ENCODE measurements around the gene SAMD4A. TPM values are rescaled to one million over a fixed set of nuclear protein-coding genes. Genes with fewer than 3 reads are reported as not detected.

Gene SAMD4A
- total and polyA plus RNA-seq, 8 donors: 4.5 to 40.5 (median 8.0) TPM

- ATAC-seq: no peak
- intact Hi-C loops (cut with DNase I): no loop called here
These were observed 270.7 kb downstream of the SAMD4A start for GRCh38 chr14:54837508-54838149.

GRCh38 chr14:54838931-54839512, 272.1 kb downstream of the SAMD4A start:
- Histone ChIP-seq H3K27me3 (no peaks in the 10 kb centered on the region), H3K36me3 (peaks cover 0 to 35% of the 10 kb centered on the region in 2 donors), H3K27ac (no peak overlapping the region), H3K4me3 (no peak overlapping the region), H3K4me1 (no peaks in the 10 kb centered on the region), H3K9me3 (no peaks in the 10 kb centered on the region)
- DNase-seq (no peak), ATAC-seq (no peak)
- TF ChIP-seq CTCF (IDR thresholded peaks at IDR 0.05): no peak
- intact Hi-C loops (cut with DNase I): no loop called here

More at GRCh38 chr14:54837508-54838149, 270.7 kb downstream of the SAMD4A start:
- H3K4me3 ChIP-seq: no peak overlapping the region
- H3K27ac ChIP-seq: no peak overlapping the region
- DNase-seq: no peak
- H3K27me3 ChIP-seq: no peaks in the 10 kb centered on the region
- H3K9me3 ChIP-seq: no peaks in the 10 kb centered on the region
- TF ChIP-seq CTCF (IDR thresholded peaks at IDR 0.05): no peak
- peaks cover 0 to 31% of the 10 kb centered on the region in 2 donors for H3K36me3 ChIP-seq
- H3K4me1 ChIP-seq: no peaks in the 10 kb centered on the region

GRCh38 chr14:54839701-54840119, 272.8 kb downstream of the SAMD4A start:
- Histone ChIP-seq H3K4me1 (no peaks in the 10 kb centered on the region), H3K4me3 (no peak overlapping the region), H3K27me3 (no peaks in the 10 kb centered on the region), H3K9me3 (no peaks in the 10 kb centered on the region), H3K36me3 (peaks cover 0 to 39% of the 10 kb centered on the region in 2 donors), H3K27ac (no peak overlapping the region)
- intact Hi-C loops (cut with DNase I): no loop called here
- ATAC-seq (peak; percentile 86), DNase-seq (no peak)
- no peak for TF ChIP-seq CTCF (IDR thresholded peaks at IDR 0.05)

GRCh38 chr14:54840336-54840735, 273.4 kb downstream of the SAMD4A start:
- Histone ChIP-seq H3K9me3 (no peaks in the 10 kb centered on the region), H3K4me1 (no peaks in the 10 kb centered on the region), H3K36me3 (peaks cover 0 to 45% of the 10 kb centered on the region in 2 donors), H3K27ac (no peak overlapping the region), H3K4me3 (no peak overlapping the region), H3K27me3 (no peaks in the 10 kb centered on the region)
- no peak for DNase-seq
- peak; percentile 23 for ATAC-seq
- TF ChIP-seq CTCF (IDR thresholded peaks at IDR 0.05): no peak
- intact Hi-C loops (cut with DNase I): no loop called here

GRCh38 chr14:54840798-54841197, 273.9 kb downstream of the SAMD4A start:
- H3K36me3 ChIP-seq: peaks cover 0 to 50% of the 10 kb centered on the region in 2 donors
- no peak for DNase-seq
- no peaks in the 10 kb centered on the region for H3K27me3 ChIP-seq
- no peak overlapping the region for H3K4me3 ChIP-seq
- no peak overlapping the region for H3K27ac ChIP-seq
- no peaks in the 10 kb centered on the region for H3K9me3 ChIP-seq
- intact Hi-C loops (cut with DNase I): no loop called here
- no peak for TF ChIP-seq CTCF (IDR thresholded peaks at IDR 0.05)
- no peak for ATAC-seq
- no peaks in the 10 kb centered on the region for H3K4me1 ChIP-seq

Other genes with a start within 250 kb of the SAMD4A start
- gene CDKN3, start 170.1 kb upstream of the SAMD4A start, total RNA-seq: 10 to 100 TPM in 1 of 2 donors, 1 to 10 TPM in 1; 2.7 to 12.7 TPM
- gene CDKN3, start 170.1 kb upstream of the SAMD4A start, polyA plus RNA-seq (ENCODE audit: insufficient read length in 6 of 6): 10 to 100 TPM; 14.9 to 38.7 (median 22.6) TPM
- gene CNIH1, start 125.8 kb upstream of the SAMD4A start, total RNA-seq: 100 to 1,000 TPM; 124 to 145 TPM
- 100 to 1,000 TPM; 119 to 139 (median 129) TPM for gene CNIH1, start 125.8 kb upstream of the SAMD4A start, polyA plus RNA-seq (ENCODE audit: insufficient read length in 6 of 6)
- gene GMFB, start 78.1 kb upstream of the SAMD4A start, total RNA-seq: 10 to 100 TPM; 54.8 to 70.3 TPM
- gene GMFB, start 78.1 kb upstream of the SAMD4A start, polyA plus RNA-seq (ENCODE audit: insufficient read length in 6 of 6): 10 to 100 TPM; 67.2 to 73.9 (median 71.0) TPM
- gene CGRRF1, start 57.2 kb upstream of the SAMD4A start, total RNA-seq: 10 to 100 TPM; 17.5 to 20.1 TPM
- 10 to 100 TPM; 21.8 to 31.7 (median 27.9) TPM for gene CGRRF1, start 57.2 kb upstream of the SAMD4A start, polyA plus RNA-seq (ENCODE audit: insufficient read length in 6 of 6)

All from left lung (tissue), 10 donors.